DOHH2 (cell line): ENCODE measurements around the gene GPR55.

Source experiments
- H3F3A ChIP-seq: fragments of 200-600 bp; sonication (generic), shearing (Covaris generic); 2 replicates; pipeline ENCODE4 v1.6.0; 2016; ENCODE audit warnings: antibody characterized with exemption, mild to moderate bottlenecking; ENCODE audit not compliant: control insufficient read depth, insufficient read depth
- H3K27ac ChIP-seq: fragments of 200-600 bp; sonication (generic); 2 replicates; pipeline ENCODE4 v1.5.1; 2014; ENCODE audit warnings: low read depth, mild to moderate bottlenecking, low read length, moderate library complexity
- H3K27me3 ChIP-seq: fragments of 200-600 bp; sonication (generic); 2 replicates; pipeline ENCODE4 v1.6.1; 2014; ENCODE audit warnings: mild to moderate bottlenecking, low read length, mixed read lengths; ENCODE audit not compliant: control insufficient read depth
- H3K36me3 ChIP-seq: fragments of 200-600 bp; sonication (generic); 2 replicates; pipeline ENCODE4 v1.6.1; 2014; ENCODE audit warnings: mild to moderate bottlenecking, low read length, moderate library complexity, mixed read lengths; ENCODE audit not compliant: control insufficient read depth
- H3K4me1 ChIP-seq: fragments of 200-600 bp; sonication (generic); 2 replicates; pipeline ENCODE4 v1.6.1; 2014; ENCODE audit warnings: mild to moderate bottlenecking, low read length, mixed read lengths; ENCODE audit not compliant: control insufficient read depth
- H3K4me2 ChIP-seq: fragments of 200-600 bp; sonication (generic); 2 replicates; pipeline ENCODE4 v1.6.0; 2014; ENCODE audit warnings: mild to moderate bottlenecking, low read length, moderate library complexity
- H3K4me3 ChIP-seq: fragments of 200-600 bp; sonication (generic); 2 replicates; pipeline ENCODE4 v1.5.1; 2014; ENCODE audit warnings: mild to moderate bottlenecking, low read length, mixed read lengths
- H3K79me2 ChIP-seq: fragments of 200-600 bp; sonication (generic); 2 replicates; pipeline ENCODE4 v1.6.1; 2014; ENCODE audit warnings: mild to moderate bottlenecking, low read length, mixed read lengths; ENCODE audit not compliant: control insufficient read depth
- H3K9me2 ChIP-seq: fragments of 200-600 bp; sonication (generic); replicated peaks from 2 replicates; pipeline ENCODE4 v1.6.1; 2014; ENCODE audit warnings: mild to moderate bottlenecking, low read length, mixed read lengths; ENCODE audit not compliant: control insufficient read depth
- H3K9me3 ChIP-seq: fragments of 200-600 bp; sonication (generic); 2 replicates; pipeline ENCODE4 v1.6.1; 2014; ENCODE audit warnings: antibody characterized with exemption, low read length, mixed read lengths; ENCODE audit not compliant: control insufficient read depth, insufficient read depth
- H4K20me1 ChIP-seq: fragments of 200-600 bp; sonication (generic); 2 replicates; pipeline ENCODE4 v1.6.0; 2014; ENCODE audit warnings: low read depth, mild to moderate bottlenecking, antibody characterized with exemption, low read length, moderate library complexity; ENCODE audit not compliant: control insufficient read depth, insufficient read depth
- EZH2phosphoT487 ChIP-seq: fragments of 200-600 bp; sonication (generic); IDR thresholded peaks from 2 replicates; pipeline ENCODE4 v1.6.1; 2017; ENCODE audit warnings: borderline replicate concordance, mild to moderate bottlenecking, antibody characterized with exemption, low read length, moderate library complexity, mixed read lengths
- TF ChIP-seq, protein P1 (sequence below): fragments of 200-600 bp; sonication (generic); IDR thresholded peaks from one replicate; pipeline ENCODE4 v1.5.1; 2014; ENCODE audit warnings: antibody characterized with exemption, mild to moderate bottlenecking, low read depth, low read length; ENCODE audit not compliant: poor library complexity, severe bottlenecking

GPR55 gene

DNA sequence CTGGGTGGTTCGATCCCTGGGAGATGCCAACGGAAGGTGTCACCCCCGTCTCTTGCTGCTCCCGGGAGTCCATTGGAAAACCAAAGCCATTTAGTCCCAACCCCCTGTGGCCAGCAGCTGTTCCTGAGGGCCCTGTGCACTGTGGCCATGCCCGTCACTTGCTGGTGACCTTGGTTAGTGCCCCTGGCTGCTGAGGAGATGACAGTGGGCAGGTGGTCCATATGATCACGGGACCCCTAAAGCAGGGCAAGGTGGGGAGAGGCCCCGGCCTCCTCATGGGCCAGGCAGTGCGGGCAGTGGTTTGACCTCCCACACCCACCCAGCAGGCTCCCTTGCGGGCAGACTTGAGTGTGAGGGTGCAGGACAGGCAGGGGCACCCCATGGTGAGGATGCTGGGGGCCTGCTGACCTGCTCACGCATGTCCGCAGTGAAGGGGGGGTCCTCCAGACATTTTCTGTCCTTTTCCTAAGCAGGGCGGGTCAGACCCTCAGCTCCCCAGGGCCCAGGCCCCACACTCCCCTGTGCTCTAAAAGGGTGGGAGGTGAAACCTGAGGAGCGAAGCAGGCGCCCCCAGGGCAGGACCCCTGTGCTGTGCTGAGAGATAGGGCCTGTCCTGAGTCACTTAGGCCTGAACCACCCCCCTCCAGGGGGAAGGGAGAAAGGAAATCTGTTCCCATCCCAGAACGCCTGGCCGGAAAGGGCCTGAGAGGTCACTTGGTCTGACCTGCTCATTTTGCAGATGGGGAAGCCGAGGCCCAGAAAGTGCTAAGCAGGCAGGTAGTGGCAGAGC, 53.5 kb downstream of the GPR55 start:
- no peaks in the 10 kb centered on the region for H3K9me3 ChIP-seq
- peaks cover 6% of the 10 kb centered on the region for H3F3A ChIP-seq
- no peaks in the 10 kb centered on the region for H3K27me3 ChIP-seq
- H3K9me2 ChIP-seq, result no peaks in the 10 kb centered on the region
- H3K4me2 ChIP-seq, result no peak overlapping the region; the same call in 1 of the 2 replicates
- no peaks in the 10 kb centered on the region; the same call in 1 of the 2 replicates for H4K20me1 ChIP-seq
- H3K36me3 ChIP-seq, result no peaks in the 10 kb centered on the region
- peaks cover 59% of the 10 kb centered on the region for H3K4me1 ChIP-seq
- no peak overlapping the region for H3K27ac ChIP-seq
- TF ChIP-seq EZH2phosphoT487, result no peak
- TF ChIP-seq, protein P1, sequence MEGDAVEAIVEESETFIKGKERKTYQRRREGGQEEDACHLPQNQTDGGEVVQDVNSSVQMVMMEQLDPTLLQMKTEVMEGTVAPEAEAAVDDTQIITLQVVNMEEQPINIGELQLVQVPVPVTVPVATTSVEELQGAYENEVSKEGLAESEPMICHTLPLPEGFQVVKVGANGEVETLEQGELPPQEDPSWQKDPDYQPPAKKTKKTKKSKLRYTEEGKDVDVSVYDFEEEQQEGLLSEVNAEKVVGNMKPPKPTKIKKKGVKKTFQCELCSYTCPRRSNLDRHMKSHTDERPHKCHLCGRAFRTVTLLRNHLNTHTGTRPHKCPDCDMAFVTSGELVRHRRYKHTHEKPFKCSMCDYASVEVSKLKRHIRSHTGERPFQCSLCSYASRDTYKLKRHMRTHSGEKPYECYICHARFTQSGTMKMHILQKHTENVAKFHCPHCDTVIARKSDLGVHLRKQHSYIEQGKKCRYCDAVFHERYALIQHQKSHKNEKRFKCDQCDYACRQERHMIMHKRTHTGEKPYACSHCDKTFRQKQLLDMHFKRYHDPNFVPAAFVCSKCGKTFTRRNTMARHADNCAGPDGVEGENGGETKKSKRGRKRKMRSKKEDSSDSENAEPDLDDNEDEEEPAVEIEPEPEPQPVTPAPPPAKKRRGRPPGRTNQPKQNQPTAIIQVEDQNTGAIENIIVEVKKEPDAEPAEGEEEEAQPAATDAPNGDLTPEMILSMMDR, result no peak
- H3K79me2 ChIP-seq, result no peaks in the 10 kb centered on the region
- no peak overlapping the region for H3K4me3 ChIP-seq

DNA sequence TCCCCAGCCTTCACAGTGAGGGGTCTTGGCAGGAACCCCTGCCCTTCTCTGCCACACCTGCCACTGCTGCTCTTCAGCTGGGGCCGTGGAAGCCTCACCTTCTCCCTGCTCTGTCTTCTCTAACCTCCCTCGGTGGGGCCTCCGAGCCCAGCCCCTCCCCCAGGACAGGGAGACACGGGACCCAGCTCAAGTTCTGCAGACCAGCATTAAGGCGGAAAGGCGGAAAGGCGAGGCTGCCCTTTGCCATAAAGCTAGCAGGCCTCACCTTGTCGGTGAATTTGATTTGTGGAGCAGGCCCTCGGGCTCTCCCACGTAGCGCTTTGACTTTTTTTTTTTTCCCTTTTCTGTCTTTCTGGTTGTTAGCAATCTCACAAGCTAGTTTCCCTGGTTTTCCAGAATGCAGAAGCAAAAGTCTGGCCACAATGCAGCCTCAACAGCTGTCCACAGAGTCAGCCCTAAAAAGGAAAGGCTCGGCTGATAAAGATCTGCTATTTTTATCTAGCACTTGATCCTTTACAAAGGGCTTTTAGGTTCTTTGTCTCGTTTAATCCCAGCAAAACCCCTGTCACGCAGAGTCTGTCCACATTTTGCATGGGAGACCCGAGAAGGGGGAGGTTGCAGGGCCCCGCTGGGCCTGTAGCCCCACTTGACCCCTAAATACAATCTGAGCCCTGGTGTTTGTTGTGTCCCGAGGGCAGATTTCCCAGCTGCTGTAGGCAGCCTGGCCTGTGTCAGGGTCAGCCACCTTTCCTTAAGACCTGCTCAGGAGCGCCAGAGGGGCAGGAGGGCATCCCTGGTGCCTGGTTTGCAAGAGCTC, 54.3 kb downstream of the GPR55 start:
- Histone ChIP-seq H3K36me3 (no peaks in the 10 kb centered on the region), H3F3A (peaks cover 8% of the 10 kb centered on the region), H3K27ac (no peak overlapping the region), H3K27me3 (no peaks in the 10 kb centered on the region), H3K4me3 (no peak overlapping the region), H3K4me2 (no peak overlapping the region; the same call in 1 of the 2 replicates), H3K9me2 (no peaks in the 10 kb centered on the region), H3K4me1 (peaks cover 67% of the 10 kb centered on the region), H4K20me1 (no peaks in the 10 kb centered on the region; the same call in 1 of the 2 replicates), H3K79me2 (no peaks in the 10 kb centered on the region), H3K9me3 (no peaks in the 10 kb centered on the region)
- TF ChIP-seq, protein P1, result no peak
- TF ChIP-seq EZH2phosphoT487, result no peak

DNA sequence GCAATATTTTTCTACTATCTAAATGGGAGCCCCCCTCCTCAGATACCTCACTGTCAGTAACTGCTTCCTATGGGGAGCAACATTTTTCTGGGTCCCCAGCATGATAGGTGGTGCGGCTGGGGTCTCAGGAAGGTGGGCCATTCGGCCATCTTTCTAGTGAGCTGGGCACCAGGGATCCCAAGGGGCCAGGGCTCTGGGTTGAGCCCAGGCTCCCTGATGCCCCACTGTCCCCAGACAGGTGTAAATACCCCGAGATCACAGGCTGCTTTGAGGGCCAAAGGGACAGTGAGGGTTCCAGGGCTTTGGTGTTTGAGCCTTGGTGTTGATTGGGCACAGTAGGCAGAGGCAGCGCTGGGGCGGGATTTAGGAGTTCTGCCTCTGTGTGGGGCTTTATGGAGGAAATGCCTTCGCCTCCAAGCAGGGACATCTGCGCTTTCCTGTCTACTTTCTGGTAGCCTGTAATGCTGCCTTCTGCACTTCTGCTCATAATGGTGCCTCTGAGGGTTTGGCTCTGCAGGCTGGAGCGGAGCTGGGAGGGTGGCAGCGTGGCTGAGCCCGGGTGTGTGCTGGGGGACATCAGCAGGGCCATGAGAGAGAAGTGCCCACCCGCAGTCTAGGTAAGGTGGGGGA, 55.0 kb downstream of the GPR55 start:
- H3K79me2 ChIP-seq, result no peaks in the 10 kb centered on the region
- H4K20me1 ChIP-seq, result no peaks in the 10 kb centered on the region; the same call in 1 of the 2 replicates
- no peaks in the 10 kb centered on the region for H3K9me3 ChIP-seq
- peaks cover 75% of the 10 kb centered on the region for H3K4me1 ChIP-seq
- H3K36me3 ChIP-seq, result no peaks in the 10 kb centered on the region
- no peak overlapping the region for H3K27ac ChIP-seq
- peaks cover 5% of the 10 kb centered on the region; the same call in 1 of the 2 replicates for H3K27me3 ChIP-seq
- H3K9me2 ChIP-seq, result no peaks in the 10 kb centered on the region
- H3K4me2 ChIP-seq, result no peak overlapping the region
- no peak overlapping the region for H3K4me3 ChIP-seq
- no peak for TF ChIP-seq EZH2phosphoT487
- TF ChIP-seq, protein P1, result no peak
- peaks cover 8% of the 10 kb centered on the region for H3F3A ChIP-seq
